ENCODE measurements around the gene FAM120B.
A peak's percentile ranks its signal among the peaks of the same experiment; 100 is the strongest.

Gene FAM120B

GRCh38 chr6:170358496-170358895 lies 51.9 kb downstream of the FAM120B start:
- DNase-seq (ENCODE audit: low spot score): no peak

- no peak for DNase-seq (ENCODE audit: low spot score)
Observed at GRCh38 chr6:170360476-170360875, 53.9 kb downstream of the FAM120B start.

GRCh38 chr6:170361335-170361734 lies 54.8 kb downstream of the FAM120B start:
- no peak for DNase-seq (ENCODE audit: low spot score)

GRCh38 chr6:170362121-170362520 lies 55.6 kb downstream of the FAM120B start:
- DNase-seq (ENCODE audit: low spot score): no peak

GRCh38 chr6:170363255-170363654 lies 56.7 kb downstream of the FAM120B start:
- no peak for DNase-seq (ENCODE audit: low spot score)

DNA sequence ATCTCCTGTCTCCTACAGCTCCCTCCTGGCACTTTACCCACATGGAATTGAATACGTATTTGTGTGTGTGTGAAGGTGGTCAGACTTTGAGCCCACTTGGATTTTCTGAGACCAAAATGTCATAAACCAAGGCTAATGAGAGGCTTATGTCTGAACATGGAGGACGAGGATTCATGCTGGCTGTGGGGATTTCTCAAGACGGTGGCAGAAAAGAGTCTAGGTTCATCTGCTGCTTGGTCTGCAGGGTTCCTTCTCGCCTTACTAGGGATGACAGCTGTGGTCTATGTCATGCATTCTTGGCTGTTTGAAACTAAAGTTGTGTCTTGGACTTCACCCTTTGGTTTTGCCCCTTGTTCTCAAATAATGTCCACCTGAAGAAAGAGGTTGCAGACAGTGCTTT lies 58.6 kb downstream of the FAM120B start:
- DNase-seq (ENCODE audit: low spot score): no peak

DNA sequence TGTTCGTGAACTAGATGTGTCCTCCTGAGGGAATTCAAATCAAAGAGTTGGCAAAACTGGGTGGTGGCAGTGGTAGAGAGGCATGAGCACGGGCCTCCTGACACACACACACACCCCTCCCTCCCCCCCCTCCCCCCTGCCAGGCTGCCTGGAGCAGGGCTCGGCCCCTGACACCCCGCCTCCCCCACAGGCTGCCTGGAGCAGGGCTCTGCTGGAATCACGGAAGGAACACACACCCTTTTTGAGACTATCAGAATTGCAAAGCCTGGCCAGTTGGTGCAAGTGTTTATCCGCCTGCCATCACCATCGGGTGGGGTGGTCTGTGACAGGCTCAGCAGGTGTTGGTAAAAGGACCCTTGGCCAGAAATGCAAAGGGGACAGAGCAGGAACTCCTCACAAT lies 59.0 kb downstream of the FAM120B start:
- DNase-seq (ENCODE audit: low spot score): no peak

GRCh38 chr6:170366248-170366960 lies 59.8 kb downstream of the FAM120B start:
- DNase-seq (ENCODE audit: low spot score): no peak

DNA sequence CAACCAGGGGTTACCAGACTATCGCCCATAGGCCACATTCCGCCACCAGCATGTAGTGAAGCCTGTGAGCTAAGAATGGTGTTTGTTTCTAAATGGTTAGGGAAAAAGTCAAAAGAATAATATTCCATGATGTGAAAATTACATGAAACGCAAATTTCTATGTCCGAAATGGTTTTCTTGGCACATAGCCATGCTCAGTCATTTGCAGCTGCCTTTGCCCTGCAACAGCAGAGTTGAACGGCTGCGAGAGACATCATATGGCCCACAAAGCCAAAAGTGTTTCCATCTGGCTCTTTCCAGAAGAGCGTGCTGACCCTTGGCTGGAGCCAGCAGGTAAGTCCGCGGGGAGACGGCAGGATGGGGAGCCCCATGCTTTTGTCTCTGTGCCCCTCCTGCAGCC lies 60.7 kb downstream of the FAM120B start:
- DNase-seq (ENCODE audit: low spot score): peak; percentile 50

DNA sequence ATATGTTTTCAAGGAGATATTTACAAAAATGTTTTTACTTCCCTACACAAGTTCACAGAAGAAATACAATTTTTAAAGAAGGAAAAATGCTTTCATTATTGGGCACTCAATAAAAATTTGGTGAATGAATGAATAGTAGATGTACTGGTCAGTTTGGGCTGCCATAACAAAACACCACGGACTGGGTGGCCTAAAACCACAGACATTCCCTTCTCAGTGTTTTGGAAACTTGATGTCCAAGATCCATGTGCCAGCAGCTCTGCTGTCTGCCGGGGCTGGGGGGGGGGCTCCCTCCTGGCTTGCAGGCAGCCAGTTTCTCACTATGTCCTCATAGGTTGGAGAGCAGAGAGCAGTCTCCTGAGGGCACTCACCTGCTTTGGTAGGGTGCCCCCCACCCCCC lies 62.0 kb downstream of the FAM120B start:
- no peak for DNase-seq (ENCODE audit: low spot score)

GRCh38 chr6:170369403-170369802 lies 62.8 kb downstream of the FAM120B start:
- DNase-seq (ENCODE audit: low spot score): no peak

GRCh38 chr6:170370416-170370815 lies 63.9 kb downstream of the FAM120B start:
- no peak for DNase-seq (ENCODE audit: low spot score)

DNA sequence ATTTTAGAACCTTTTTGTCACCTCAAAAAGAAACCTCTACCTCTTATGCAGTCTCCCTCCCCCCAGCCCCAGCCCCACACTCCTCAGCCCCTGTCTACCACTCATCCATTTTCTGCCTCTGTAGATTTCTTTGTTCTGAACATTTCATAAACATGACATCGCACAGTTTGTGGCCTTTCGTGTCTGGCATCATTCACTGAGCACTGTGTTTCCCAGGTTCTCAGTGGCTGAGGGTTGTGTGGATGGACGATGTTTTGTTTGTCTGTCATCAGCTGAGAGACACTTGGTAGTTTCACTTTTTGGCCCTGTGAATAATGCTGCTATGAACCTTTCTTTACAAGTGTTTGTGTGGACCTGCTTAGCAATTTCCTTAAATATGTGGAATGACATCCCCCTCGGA lies 64.5 kb downstream of the FAM120B start:
- no peak for DNase-seq (ENCODE audit: low spot score)

DNA sequence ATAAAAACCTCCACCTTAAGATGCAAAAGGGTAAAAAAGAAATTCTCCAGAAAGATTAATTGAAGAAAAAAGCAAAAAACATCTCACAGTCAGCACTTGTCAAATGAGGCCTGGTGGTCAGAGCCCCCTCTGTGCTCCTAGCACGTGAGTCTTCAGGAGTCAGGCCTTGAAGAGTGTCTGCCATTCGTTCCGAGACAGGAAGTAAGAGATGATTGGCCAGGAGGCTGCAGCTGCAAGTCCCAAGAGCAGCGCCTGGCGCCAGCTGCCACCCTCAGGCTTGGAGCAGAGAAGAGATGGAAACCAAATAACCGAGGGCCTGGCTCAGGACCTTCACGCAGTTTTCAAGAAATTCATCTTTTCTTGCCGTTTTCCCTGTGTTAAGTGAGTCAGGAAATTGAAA lies 65.0 kb downstream of the FAM120B start:
- DNase-seq (ENCODE audit: low spot score): peak; percentile 88

DNA sequence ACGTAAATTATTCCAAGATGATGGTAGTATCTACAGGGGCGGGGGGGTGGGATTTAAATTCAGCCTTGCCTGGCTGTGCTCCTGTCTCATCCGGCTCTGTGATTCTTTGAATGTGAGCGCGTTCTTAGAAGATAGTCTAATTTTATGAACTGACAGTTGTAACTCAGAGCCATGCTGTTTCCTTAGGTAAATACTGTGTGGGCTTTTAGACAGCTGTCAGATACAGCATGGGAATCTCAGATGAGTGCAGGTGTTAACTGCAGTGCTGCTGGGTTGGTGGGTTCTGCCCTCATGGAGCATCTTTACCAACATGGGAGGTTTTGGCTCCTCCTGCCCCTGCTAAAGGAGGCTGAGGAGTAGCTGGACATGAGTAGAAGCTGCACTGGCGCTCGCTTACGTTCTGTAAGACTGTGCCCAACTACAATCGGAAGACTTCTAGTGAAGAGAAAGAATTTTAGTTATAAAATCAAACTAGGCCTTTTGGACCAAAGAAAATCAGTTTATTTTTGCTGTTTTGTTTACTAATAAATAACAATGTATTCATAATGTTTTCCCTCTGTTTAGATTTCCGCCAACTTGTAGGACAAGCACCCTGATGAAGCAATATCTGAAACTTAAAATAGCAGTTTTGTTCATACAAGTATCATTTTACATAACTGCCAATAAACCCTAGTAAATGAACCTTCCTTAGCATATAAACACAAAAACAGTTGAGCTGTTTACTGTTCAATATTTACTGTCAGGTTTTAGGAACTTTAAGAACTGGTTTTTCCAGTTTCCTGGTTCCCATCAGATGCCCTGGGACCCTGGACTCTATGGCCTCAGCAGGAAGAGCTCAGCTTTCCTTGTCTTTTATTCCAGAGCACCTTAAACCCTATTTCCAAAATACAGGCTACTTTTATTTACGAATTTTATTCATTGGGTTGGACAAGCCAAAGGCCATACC lies 66.1 kb downstream of the FAM120B start:
- no peak for DNase-seq (ENCODE audit: low spot score)

GRCh38 chr6:170374571-170375444 lies 68.2 kb downstream of the FAM120B start:
- DNase-seq (ENCODE audit: low spot score): no peak

- no peak for DNase-seq (ENCODE audit: low spot score)
Observed at GRCh38 chr6:170375661-170376060, 69.1 kb downstream of the FAM120B start.

DNA sequence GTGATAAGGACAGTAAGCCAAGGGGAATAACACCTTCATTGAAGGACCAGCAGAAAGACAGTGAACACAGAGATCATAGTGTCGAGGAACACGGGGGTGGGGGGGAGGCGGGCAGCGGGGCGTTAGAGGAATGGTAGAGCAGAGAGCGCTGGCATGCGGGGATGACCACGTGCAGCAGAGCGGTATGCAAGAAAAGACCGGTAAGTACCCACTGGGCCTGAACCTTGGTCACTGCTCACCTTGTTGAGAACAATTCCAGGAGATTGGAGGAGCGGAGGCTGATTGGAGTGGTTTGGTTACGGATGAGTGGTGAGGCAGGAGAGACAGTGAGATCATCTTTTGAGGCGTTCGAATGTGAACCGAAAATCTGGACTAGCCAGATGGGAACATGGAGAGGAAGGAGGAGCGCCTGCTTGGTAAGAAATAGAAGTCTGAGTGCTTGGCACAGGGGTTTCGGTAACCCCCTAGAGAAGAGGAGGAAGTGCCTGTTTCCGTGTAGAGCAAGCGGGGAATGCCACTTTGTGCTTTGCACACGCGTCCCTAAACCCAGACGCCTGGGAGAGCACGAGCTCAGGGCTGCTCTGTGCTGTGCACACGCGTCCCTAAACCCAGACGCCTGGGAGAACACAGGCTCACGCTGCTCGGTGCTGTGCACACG lies 70.0 kb downstream of the FAM120B start:
- no peak for DNase-seq (ENCODE audit: low spot score)

DNA sequence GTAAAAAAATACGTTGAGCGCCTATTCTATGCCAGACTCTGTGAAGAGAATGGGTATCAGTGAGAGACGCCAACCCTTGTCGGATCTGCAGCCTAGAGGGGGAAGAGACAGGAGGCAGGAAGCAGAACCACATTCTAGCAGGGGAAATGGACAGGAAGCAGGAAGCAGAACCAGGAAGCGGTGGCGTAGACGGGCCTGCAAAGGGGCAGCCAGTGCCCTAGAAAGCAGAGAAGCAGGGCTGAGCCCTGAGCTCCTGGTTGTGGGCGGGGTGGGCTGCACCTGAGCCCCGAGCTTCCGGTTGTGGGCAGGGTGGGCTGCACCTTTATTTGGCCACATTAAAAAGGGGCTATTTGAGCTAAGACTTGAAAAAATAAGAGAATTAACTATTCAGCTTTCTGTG lies 71.9 kb downstream of the FAM120B start:
- DNase-seq (ENCODE audit: low spot score): no peak

- no peak for DNase-seq (ENCODE audit: low spot score)
Observed at GRCh38 chr6:170381562-170381961, 75.0 kb downstream of the FAM120B start.

DNA sequence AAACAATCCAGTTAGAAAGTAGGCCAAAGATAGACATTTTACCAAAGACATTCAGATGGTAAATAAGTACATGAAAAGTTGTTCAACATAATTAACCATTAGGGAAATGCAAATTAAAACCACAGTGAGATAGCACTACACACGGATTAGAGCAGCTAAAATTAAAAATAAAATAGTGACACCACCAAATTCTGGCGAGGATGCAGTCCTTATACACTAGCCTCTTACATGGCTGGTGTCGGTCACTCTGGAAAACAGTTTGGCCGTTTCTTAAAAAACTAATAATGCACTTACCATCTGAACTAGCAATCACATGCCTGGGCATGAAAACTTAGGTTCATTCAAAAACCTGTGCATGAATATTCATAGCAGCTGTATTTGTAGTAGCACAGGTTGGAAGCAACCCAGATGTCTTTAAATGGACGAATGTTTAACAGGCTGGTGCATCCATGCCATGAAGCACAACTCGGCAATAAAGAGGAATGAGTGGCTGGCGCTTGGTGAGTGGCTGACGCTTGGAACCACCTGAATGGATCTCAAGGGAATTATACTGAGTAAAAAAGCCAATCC lies 77.0 kb downstream of the FAM120B start:
- no peak for DNase-seq (ENCODE audit: low spot score)
